ENCODE data around the gene PARVA. TPM values are rescaled to one million over a fixed set of nuclear protein-coding genes. Genes with fewer than 3 reads are reported as not detected.

Gene PARVA
- polyA plus RNA-seq, 1 experiment = 142 TPM

DNA sequence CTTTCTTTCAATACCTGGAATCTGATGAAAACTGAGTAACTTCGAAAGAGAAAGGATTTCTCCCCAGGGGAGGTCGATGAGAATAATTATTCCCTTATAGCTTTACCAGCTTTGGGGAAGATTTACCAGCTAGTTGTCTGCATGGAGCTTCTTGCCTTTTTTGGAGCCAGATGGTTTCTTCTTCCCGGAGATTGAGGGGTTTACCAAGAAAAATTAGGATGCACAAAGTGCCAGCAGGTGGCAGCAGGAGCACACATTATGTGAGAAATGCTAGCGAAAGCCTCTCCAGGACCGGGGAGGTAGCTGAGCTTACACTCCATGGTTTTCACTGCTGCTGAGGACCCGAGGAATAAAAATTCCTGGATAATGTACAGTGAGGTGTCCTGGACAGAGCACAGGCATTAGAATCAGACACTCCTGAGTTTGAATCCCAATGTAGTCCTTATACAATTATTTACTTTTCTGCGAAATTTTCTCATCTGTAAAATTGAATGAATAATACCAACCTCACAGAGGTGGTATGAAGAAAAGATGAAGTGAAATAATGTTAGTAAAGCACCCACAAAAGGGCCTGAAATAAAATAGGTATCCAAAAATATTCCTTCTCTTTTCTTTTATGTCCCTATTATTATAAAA, 46.0 kb upstream of the PARVA start:
- TF ChIP-seq, protein P1, sequence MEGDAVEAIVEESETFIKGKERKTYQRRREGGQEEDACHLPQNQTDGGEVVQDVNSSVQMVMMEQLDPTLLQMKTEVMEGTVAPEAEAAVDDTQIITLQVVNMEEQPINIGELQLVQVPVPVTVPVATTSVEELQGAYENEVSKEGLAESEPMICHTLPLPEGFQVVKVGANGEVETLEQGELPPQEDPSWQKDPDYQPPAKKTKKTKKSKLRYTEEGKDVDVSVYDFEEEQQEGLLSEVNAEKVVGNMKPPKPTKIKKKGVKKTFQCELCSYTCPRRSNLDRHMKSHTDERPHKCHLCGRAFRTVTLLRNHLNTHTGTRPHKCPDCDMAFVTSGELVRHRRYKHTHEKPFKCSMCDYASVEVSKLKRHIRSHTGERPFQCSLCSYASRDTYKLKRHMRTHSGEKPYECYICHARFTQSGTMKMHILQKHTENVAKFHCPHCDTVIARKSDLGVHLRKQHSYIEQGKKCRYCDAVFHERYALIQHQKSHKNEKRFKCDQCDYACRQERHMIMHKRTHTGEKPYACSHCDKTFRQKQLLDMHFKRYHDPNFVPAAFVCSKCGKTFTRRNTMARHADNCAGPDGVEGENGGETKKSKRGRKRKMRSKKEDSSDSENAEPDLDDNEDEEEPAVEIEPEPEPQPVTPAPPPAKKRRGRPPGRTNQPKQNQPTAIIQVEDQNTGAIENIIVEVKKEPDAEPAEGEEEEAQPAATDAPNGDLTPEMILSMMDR (IDR thresholded peaks at IDR 0.05; ENCODE audit: low read depth, low read length) = peak; percentile 83
- Histone ChIP-seq H3K27ac (ENCODE audit: low read depth, low read length) (no peak overlapping the region), H3K27me3 (ENCODE audit: control insufficient read depth, insufficient read depth, low read length) (no peaks in the 10 kb centered on the region), H3K4me3 (ENCODE audit: low read depth, low read length) (no peak overlapping the region), H3K9me3 (ENCODE audit: control insufficient read depth, insufficient read depth, low read length) (no peaks in the 10 kb centered on the region)
- POLR2A ChIA-PET = interaction anchor here (0.6 to 1.5 kb wide), 8 partner anchors 12 to 630 kb away, joined by 3 to 6 read pairs (median 4); partner anchors contain the start of gene PARVA
- CTCF ChIA-PET = interaction anchor here (0.6 to 3.9 kb wide), 128 partner anchors 10 to 1052 kb away, joined by 3 to 56 read pairs (median 4); partner anchors contain the start of gene TEAD1
- peak; percentile 71 for DNase-seq (ENCODE audit: low read depth, low spot score)

DNA sequence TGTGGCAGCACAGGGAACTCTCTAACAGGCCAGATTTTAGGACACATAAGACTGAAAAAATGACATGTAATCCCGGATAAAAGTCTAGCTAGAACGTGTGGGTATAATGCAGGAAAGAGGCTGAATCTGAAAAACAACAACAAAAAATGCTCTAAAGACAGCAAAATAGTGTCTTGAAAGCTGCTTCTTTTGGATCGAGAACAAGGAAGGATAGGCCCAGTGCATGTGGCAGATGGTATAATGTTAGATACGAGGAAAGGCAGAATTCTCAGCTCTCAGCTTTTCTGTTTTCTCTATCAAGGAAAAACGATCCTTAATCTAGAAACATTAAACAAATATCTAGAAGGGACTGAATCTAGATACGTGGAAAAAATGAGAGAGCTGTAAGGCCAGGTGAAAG, 33.8 kb upstream of the PARVA start:
- Histone ChIP-seq H3K27me3 (ENCODE audit: control insufficient read depth, insufficient read depth, low read length) (no peaks in the 10 kb centered on the region), H3K9me3 (ENCODE audit: control insufficient read depth, insufficient read depth, low read length) (no peaks in the 10 kb centered on the region), H3K27ac (ENCODE audit: low read depth, low read length) (no peak overlapping the region), H3K4me3 (ENCODE audit: low read depth, low read length) (no peak overlapping the region)
- ChIA-PET CTCF (interaction anchor here (1.0 kb wide), 1 partner anchor 12 kb away, joined by 7 read pairs; no protein-coding TSS in a partner anchor), POLR2A (no interaction called here)
- TF ChIP-seq, protein P1 (IDR thresholded peaks at IDR 0.05; ENCODE audit: low read depth, low read length) = no peak
- DNase-seq (ENCODE audit: low read depth, low spot score) = no peak

DNA sequence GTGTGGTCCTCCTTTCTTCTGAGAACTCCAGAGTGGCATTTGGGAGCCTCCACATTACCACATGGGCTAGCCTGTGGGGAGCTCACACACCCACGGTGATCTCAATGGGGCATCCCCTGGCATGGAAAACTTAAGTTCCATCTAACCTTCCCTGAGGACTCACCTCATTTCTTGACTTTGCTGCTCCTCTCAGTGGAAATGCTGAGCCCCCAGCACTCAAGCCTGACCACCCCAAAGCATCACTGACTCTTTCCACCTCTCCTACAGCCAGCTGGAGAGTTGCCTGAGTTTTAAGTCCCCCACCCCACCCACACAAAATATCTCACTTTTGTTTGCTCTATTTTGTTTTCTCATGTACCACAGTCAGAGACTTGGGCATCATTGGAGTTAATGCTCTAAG, 23.8 kb upstream of the PARVA start:
- Histone ChIP-seq H3K4me3 (ENCODE audit: low read depth, low read length) (no peak overlapping the region), H3K27me3 (ENCODE audit: control insufficient read depth, insufficient read depth, low read length) (no peaks in the 10 kb centered on the region), H3K9me3 (ENCODE audit: control insufficient read depth, insufficient read depth, low read length) (no peaks in the 10 kb centered on the region), H3K27ac (ENCODE audit: low read depth, low read length) (no peak overlapping the region)
- ChIA-PET CTCF (no interaction called here), POLR2A (no interaction called here)
- TF ChIP-seq, protein P1 (IDR thresholded peaks at IDR 0.05; ENCODE audit: low read depth, low read length) = no peak
- no peak for DNase-seq (ENCODE audit: low read depth, low spot score)

DNA sequence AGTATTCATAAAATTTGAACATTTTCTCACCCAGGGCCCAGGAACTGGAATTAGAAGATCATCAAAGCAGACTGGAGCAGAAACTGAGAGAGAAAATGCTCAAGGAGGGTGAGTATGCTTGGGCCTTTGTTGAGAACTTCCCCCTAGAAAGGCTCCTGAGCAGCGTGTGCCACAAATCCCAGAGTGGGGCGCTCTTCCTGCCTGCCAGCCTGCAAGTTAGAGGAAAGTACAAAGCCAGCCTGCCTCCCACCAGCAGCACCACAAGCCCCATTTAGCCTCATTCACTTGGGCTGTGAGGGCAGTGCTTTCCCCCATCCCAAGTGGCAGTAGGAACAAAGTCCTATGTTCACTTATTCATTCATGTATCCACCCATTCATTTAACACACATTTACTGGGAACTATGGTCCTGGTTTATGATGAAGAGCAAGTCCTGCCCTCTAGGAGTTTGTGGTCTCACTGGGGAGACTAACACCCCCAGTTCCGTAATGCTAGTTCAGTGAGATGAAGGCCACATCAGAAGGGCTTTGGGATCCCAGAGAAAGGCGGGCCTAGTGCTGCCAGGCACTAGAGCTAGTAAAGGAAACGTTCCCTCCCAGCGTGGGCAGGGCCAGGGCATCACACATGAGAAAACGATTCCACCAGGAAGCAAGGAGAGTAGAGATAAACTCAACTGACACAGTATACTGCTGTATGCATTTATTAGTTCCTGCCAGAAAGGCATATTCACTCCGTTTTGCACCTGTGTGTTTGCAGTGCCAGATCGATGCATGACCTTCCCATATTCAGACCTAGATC, 22.4 kb upstream of the PARVA start:
- no peak overlapping the region for H3K27ac ChIP-seq (ENCODE audit: low read depth, low read length)
- TF ChIP-seq, protein P1 (IDR thresholded peaks at IDR 0.05; ENCODE audit: low read depth, low read length) = no peak
- POLR2A ChIA-PET = no interaction called here
- H3K4me3 ChIP-seq (ENCODE audit: low read depth, low read length) = no peak overlapping the region
- H3K9me3 ChIP-seq (ENCODE audit: control insufficient read depth, insufficient read depth, low read length) = no peaks in the 10 kb centered on the region
- DNase-seq (ENCODE audit: low read depth, low spot score) = no peak
- CTCF ChIA-PET = no interaction called here
- H3K27me3 ChIP-seq (ENCODE audit: control insufficient read depth, insufficient read depth, low read length) = no peaks in the 10 kb centered on the region
